Ascending aorta (tissue), 2 donors: ENCODE measurements around the gene LRRC3C. TPM values are rescaled to one million over a fixed set of nuclear protein-coding genes. Genes with fewer than 3 reads are reported as not detected.

ENCODE experiments used
- DNase-seq, 2 donors: peaks; one replicate each; pipeline ENCODE4 v3.0.0-alpha.2; 2019; ENCODE audit warnings: low spot score in 2 of 2
- H3K27ac ChIP-seq, 2 donors: fragments of 200-600 bp; sonication (generic); one replicate each; pipeline ENCODE4 v1.5.1; 2016 to 2017; ENCODE audit warnings: mild to moderate bottlenecking in 1 of 2
- H3K27me3 ChIP-seq: fragments of 200-600 bp; sonication (generic); one replicate; pipeline ENCODE4 v1.5.1; 2017
- H3K36me3 ChIP-seq, 2 donors: fragments of 200-600 bp; sonication (generic); one replicate each; pipeline ENCODE4 v1.5.1; 2016
- H3K4me1 ChIP-seq, 2 donors: fragments of 200-600 bp; sonication (generic); one replicate each; pipeline ENCODE4 v1.5.1; 2016 to 2017; ENCODE audit warnings: mild to moderate bottlenecking in 1 of 2
- H3K4me3 ChIP-seq, 2 donors: fragments of 200-600 bp; sonication (generic); one replicate each; pipeline ENCODE4 v1.5.1; 2016 to 2017; ENCODE audit warnings: mild to moderate bottlenecking in 1 of 2
- H3K9me3 ChIP-seq, 2 donors: fragments of 200-600 bp; sonication (generic); one replicate each; pipeline ENCODE4 v1.5.1; 2016
- intact Hi-C: fragments of 100-400 bp; cut with DNase I; formaldehyde crosslinking; loops from one replicate; pipeline ENCODE4 v1.15.1; 2023
- total RNA-seq: library from RNA; depleted of rRNA; stranded (reverse); fragments of >200 nt; gene quantifications from one replicate; pipeline ENCODE4 v1.1.0, GENCODE V29; 2016
- TF ChIP-seq, protein P1 (sequence below), 3 experiments: fragments of 200-600 bp in 2 of 3; fragments of 450-650 bp in 1 of 3; sonication (generic) in 2 of 3; IDR thresholded peaks; one replicate each; pipeline ENCODE4 v1.5.1; 2016 to 2019; ENCODE audit warnings: antibody characterized with exemption in 3 of 3, mild to moderate bottlenecking in 1 of 3, moderate library complexity in 1 of 3

Gene LRRC3C
- total RNA-seq, 1 donor from 2014 or later, result not detected

DNA sequence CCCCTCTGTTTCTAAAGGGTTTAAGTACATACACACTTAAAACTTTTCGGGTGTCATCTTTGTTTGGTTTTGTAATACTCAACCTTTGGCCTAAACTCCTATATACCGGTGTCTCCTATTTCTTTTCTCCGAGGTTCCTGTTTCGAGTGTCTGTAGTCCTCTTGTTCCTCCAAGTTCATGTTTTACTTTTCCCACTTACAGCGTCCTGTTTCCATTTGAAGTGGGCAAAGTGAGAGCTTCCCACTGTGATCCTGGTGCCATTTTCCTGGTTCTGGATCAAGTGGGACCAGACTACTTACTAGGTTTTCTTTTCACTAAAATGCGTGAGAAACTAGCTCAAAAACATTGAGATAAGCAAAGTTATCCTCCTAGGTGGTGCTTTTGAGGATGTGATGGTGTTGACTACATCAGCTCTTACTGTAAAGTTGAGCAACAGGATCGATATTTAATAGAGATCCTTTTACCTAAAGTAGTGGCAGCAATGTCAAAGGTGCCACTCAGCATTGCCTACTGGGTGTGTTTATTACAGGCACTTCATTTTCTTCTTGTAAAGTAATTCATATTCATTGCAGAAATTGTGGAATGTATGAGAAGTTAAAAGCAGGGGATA lies 54.3 kb downstream of the LRRC3C start:
- H3K4me3 ChIP-seq, result peak overlapping the region; percentile 88 to 99
- H3K27me3 ChIP-seq, result no peaks in the 10 kb centered on the region
- TF ChIP-seq, protein P1, sequence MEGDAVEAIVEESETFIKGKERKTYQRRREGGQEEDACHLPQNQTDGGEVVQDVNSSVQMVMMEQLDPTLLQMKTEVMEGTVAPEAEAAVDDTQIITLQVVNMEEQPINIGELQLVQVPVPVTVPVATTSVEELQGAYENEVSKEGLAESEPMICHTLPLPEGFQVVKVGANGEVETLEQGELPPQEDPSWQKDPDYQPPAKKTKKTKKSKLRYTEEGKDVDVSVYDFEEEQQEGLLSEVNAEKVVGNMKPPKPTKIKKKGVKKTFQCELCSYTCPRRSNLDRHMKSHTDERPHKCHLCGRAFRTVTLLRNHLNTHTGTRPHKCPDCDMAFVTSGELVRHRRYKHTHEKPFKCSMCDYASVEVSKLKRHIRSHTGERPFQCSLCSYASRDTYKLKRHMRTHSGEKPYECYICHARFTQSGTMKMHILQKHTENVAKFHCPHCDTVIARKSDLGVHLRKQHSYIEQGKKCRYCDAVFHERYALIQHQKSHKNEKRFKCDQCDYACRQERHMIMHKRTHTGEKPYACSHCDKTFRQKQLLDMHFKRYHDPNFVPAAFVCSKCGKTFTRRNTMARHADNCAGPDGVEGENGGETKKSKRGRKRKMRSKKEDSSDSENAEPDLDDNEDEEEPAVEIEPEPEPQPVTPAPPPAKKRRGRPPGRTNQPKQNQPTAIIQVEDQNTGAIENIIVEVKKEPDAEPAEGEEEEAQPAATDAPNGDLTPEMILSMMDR (IDR thresholded peaks at IDR 0.05), result no peak
- peaks cover 27 to 28% of the 10 kb centered on the region in 2 donors for H3K36me3 ChIP-seq
- intact Hi-C loops, result no loop called here
- peaks cover 9 to 15% of the 10 kb centered on the region in 2 donors for H3K4me1 ChIP-seq
- H3K9me3 ChIP-seq, result no peaks in the 10 kb centered on the region
- no peak overlapping the region for H3K27ac ChIP-seq
- DNase-seq, result no peak

DNA sequence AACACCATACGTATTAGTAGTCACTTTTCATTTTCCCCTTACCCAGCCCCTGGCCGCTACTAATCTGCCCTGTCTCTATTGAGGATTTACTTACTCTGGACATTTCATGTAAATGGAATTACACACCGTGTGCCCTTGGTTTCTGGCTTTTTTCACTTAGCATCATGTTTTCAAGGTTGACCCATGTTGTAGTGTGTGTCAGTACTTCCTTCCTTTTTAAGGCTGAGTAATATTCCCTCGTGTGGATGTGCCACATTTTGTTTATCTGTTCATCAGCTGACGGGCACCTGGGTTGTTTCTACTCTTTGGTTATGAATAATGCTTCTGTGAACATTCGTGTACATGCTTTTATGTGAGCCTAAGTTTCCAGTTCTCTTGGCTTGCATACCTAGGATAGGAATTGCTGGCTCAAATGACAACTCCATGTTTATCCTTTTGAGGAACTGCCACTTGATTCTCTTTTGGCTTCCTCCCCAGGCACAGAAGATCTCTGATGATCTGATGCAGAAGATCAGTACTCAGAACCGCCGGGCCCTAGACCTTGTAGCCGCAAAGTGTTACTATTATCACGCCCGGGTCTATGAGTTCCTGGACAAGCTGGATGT lies 60.8 kb downstream of the LRRC3C start:
- TF ChIP-seq, protein P1 (IDR thresholded peaks at IDR 0.05), result no peak
- intact Hi-C loops, result no loop called here
- H3K27ac ChIP-seq, result no peak overlapping the region
- no peak for DNase-seq
- H3K9me3 ChIP-seq, result no peaks in the 10 kb centered on the region
- H3K4me1 ChIP-seq, result no peaks in the 10 kb centered on the region
- peaks cover 91 to 93% of the 10 kb centered on the region in 2 donors for H3K36me3 ChIP-seq
- no peaks in the 10 kb centered on the region for H3K27me3 ChIP-seq
- no peak overlapping the region for H3K4me3 ChIP-seq

DNA sequence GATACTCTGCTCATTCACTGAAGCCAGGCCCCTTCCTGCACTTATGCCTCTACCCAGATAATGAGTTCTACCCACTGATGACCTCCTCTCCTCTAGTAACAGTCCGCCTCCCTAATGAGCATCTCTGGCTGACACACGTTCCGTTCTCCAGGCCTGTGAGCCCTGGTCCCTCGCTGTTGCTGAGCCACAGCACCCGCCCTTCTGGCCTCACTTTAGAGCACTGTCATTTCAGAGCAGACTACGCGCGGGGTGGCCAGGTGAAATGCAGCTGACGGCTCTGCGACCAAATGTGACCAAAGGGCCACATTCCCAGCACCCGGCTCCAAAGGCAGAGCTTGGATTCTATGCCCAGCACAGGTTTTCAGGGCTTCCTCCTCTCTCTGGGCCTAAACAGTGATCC lies 66.9 kb downstream of the LRRC3C start:
- TF ChIP-seq, protein P1 (IDR thresholded peaks at IDR 0.05), result no peak
- Histone ChIP-seq H3K27me3 (no peaks in the 10 kb centered on the region), H3K9me3 (no peaks in the 10 kb centered on the region), H3K27ac (no peak overlapping the region), H3K4me1 (no peaks in the 10 kb centered on the region), H3K4me3 (no peak overlapping the region), H3K36me3 (peaks cover 85 to 87% of the 10 kb centered on the region in 2 donors)
- intact Hi-C loops, result no loop called here
- no peak for DNase-seq

Other genes with a start within 250 kb of the LRRC3C start
- 29.5 TPM for gene PGAP3, start 239.7 kb upstream of the LRRC3C start, total RNA-seq
- 124 TPM for gene ERBB2, start 227.7 kb upstream of the LRRC3C start, total RNA-seq
- gene MIEN1, start 197.2 kb upstream of the LRRC3C start, total RNA-seq, result 64.2 TPM
- gene GRB7, start 189.8 kb upstream of the LRRC3C start, total RNA-seq, result 1.6 TPM
- 1.5 TPM for gene IKZF3, start 63.4 kb upstream of the LRRC3C start, total RNA-seq
- gene ZPBP2, start 59.5 kb upstream of the LRRC3C start, total RNA-seq, result not detected
- 6.9 TPM for gene GSDMB, start 9.1 kb upstream of the LRRC3C start, total RNA-seq
- gene ORMDL3, start 131 bp upstream of the LRRC3C start, total RNA-seq, result 32.2 TPM
- gene GSDMA, start 35.3 kb downstream of the LRRC3C start, total RNA-seq, result not detected
- 93.1 TPM for gene PSMD3, start 53.1 kb downstream of the LRRC3C start, total RNA-seq
- 0.43 TPM for gene CSF3, start 87.7 kb downstream of the LRRC3C start, total RNA-seq
- 176 TPM for gene MED24, start 126.7 kb downstream of the LRRC3C start, total RNA-seq
- gene THRA, start 135.2 kb downstream of the LRRC3C start, total RNA-seq, result 35.4 TPM
- 0.43 TPM for gene NR1D1, start 172.9 kb downstream of the LRRC3C start, total RNA-seq
- gene MSL1, start 194.2 kb downstream of the LRRC3C start, total RNA-seq, result 82.5 TPM
- 48.9 TPM for gene CASC3, start 212.8 kb downstream of the LRRC3C start, total RNA-seq
- 8.7 TPM for gene RAPGEFL1, start 249.7 kb downstream of the LRRC3C start, total RNA-seq